Measurements from ENCODE around the gene SLCO1B3. TPM values are rescaled to one million over a fixed set of nuclear protein-coding genes. Genes with fewer than 3 reads are reported as not detected.

SLCO1B3 gene
- total and polyA plus RNA-seq, 2 donors (not counting 1 experiment from before 2014, with no cell fraction given), result not detected

GRCh38 chr12:20931894-20932293, 121.4 kb downstream of the SLCO1B3 start:
- CTCF ChIA-PET, result no interaction called here
- DNase-seq (no peak), ATAC-seq (ENCODE audit: low read depth) (no peak)
- TF ChIP-seq CTCF (IDR thresholded peaks at IDR 0.05) (no peak), EZH2 (IDR thresholded peaks at IDR 0.05; ENCODE audit: borderline replicate concordance, insufficient read depth, low read depth, low read length, poor library complexity, severe bottlenecking) (no peak)
- Histone ChIP-seq H3K4me3 (ENCODE audit: control extremely low read depth in 1 of 5, extremely low read depth in 1 of 5, insufficient read depth in 1 of 5, low read depth in 2 of 5, low read length in 4 of 5) (no peak overlapping the region), H3K27me3 (replicated peaks in 1 of 4; ENCODE audit: control extremely low read depth in 1 of 4, control insufficient read depth in 3 of 4, insufficient read depth in 4 of 4, low read length in 3 of 4) (no peaks in the 10 kb centered on the region), H2AFZ (ENCODE audit: insufficient read depth, low read depth, low read length, poor library complexity, severe bottlenecking) (no peak overlapping the region), H4K20me1 (ENCODE audit: control insufficient read depth, insufficient read depth, low read length, poor library complexity, severe bottlenecking) (no peaks in the 10 kb centered on the region), H3K9me3 (ENCODE audit: control extremely low read depth in 1 of 3, control insufficient read depth in 2 of 3, insufficient read depth in 1 of 3, low read length in 2 of 3) (peaks cover 0 to 1% (median 0%) of the 10 kb centered on the region in 3 donors), H3K36me3 (replicated peaks in 1 of 2; ENCODE audit: control extremely low read depth in 1 of 2, control insufficient read depth in 1 of 2, extremely low read depth in 1 of 2, insufficient read depth in 2 of 2, low read length in 1 of 2) (no peaks in the 10 kb centered on the region), H3K79me2 (ENCODE audit: control insufficient read depth, insufficient read depth, low read length) (no peaks in the 10 kb centered on the region), H3K4me1 (ENCODE audit: control insufficient read depth in 2 of 2, insufficient read depth in 2 of 2, low read length in 2 of 2) (no peaks in the 10 kb centered on the region), H3K27ac (ENCODE audit: low read length in 2 of 2) (no peak overlapping the region), H3K9ac (ENCODE audit: low read length) (no peak overlapping the region), H3K4me2 (replicated peaks; ENCODE audit: low read depth, low read length, poor library complexity, severe bottlenecking) (no peak overlapping the region)
- peaks cover 4% of the 10 kb centered on the region for H3K9me3 Mint-ChIP-seq (ENCODE audit: insufficient read depth)
- no peaks in the 10 kb centered on the region for H3K27me3 Mint-ChIP-seq
- intact Hi-C loops (cut with micrococcal nuclease), result no loop called here
- 95% methylated on average over 3 of the region's 4 CpGs for WGBS (ENCODE audit: insufficient coverage)
- H3K4me3 Mint-ChIP-seq, result no peak overlapping the region
- H3K27ac Mint-ChIP-seq, result no peak overlapping the region
- POLR2A ChIA-PET, result no interaction called here
- no peaks in the 10 kb centered on the region for H3K4me1 Mint-ChIP-seq

- Histone ChIP-seq H3K36me3 (replicated peaks in 1 of 2; ENCODE audit: control extremely low read depth in 1 of 2, control insufficient read depth in 1 of 2, extremely low read depth in 1 of 2, insufficient read depth in 2 of 2, low read length in 1 of 2) (no peaks in the 10 kb centered on the region), H3K9ac (ENCODE audit: low read length) (no peak overlapping the region), H2AFZ (ENCODE audit: insufficient read depth, low read depth, low read length, poor library complexity, severe bottlenecking) (no peak overlapping the region), H3K4me2 (replicated peaks; ENCODE audit: low read depth, low read length, poor library complexity, severe bottlenecking) (no peak overlapping the region), H4K20me1 (ENCODE audit: control insufficient read depth, insufficient read depth, low read length, poor library complexity, severe bottlenecking) (no peaks in the 10 kb centered on the region), H3K79me2 (ENCODE audit: control insufficient read depth, insufficient read depth, low read length) (no peaks in the 10 kb centered on the region), H3K4me3 (ENCODE audit: control extremely low read depth in 1 of 5, extremely low read depth in 1 of 5, insufficient read depth in 1 of 5, low read depth in 2 of 5, low read length in 4 of 5) (no peak overlapping the region), H3K27me3 (replicated peaks in 1 of 4; ENCODE audit: control extremely low read depth in 1 of 4, control insufficient read depth in 3 of 4, insufficient read depth in 4 of 4, low read length in 3 of 4) (no peaks in the 10 kb centered on the region), H3K4me1 (ENCODE audit: control insufficient read depth in 2 of 2, insufficient read depth in 2 of 2, low read length in 2 of 2) (no peaks in the 10 kb centered on the region), H3K9me3 (ENCODE audit: control extremely low read depth in 1 of 3, control insufficient read depth in 2 of 3, insufficient read depth in 1 of 3, low read length in 2 of 3) (peaks cover 0 to 8% (median 0%) of the 10 kb centered on the region in 3 donors), H3K27ac (ENCODE audit: low read length in 2 of 2) (no peak overlapping the region)
- intact Hi-C loops (cut with micrococcal nuclease), result no loop called here
- peak; percentile 48 for TF ChIP-seq CTCF (IDR thresholded peaks at IDR 0.05)
- no peak for TF ChIP-seq EZH2 (IDR thresholded peaks at IDR 0.05; ENCODE audit: borderline replicate concordance, insufficient read depth, low read depth, low read length, poor library complexity, severe bottlenecking)
- 80% methylated on average over 1 of the region's 5 CpGs for WGBS (ENCODE audit: insufficient coverage)
- no peak overlapping the region for H3K4me3 Mint-ChIP-seq
- no peaks in the 10 kb centered on the region for H3K4me1 Mint-ChIP-seq
- no peaks in the 10 kb centered on the region for H3K27me3 Mint-ChIP-seq
- H3K9me3 Mint-ChIP-seq (ENCODE audit: insufficient read depth), result no peaks in the 10 kb centered on the region
- no peak for ATAC-seq (ENCODE audit: low read depth)
- H3K27ac Mint-ChIP-seq, result no peak overlapping the region
- DNase-seq, result no peak
- ChIA-PET CTCF (no interaction called here), POLR2A (no interaction called here)
Observed at GRCh38 chr12:20946732-20947131, 136.2 kb downstream of the SLCO1B3 start.

All from B cell (primary cell).